Natural killer cell (primary cell): ENCODE data around the gene WNT7A. TPM values are rescaled to one million over a fixed set of nuclear protein-coding genes. Genes with fewer than 3 reads are reported as not detected.

Experiments used
- ATAC-seq, 3 donors: fragments of 150-1000 bp in 2 of 3; fragments of 200-7000 bp in 1 of 3; cut with Tn5 transposase; 1 replicate in 1 of 3; 2 replicates in 2 of 3; pipeline ENCODE4 v1.10.0; 2021; ENCODE audit warnings: mild to moderate bottlenecking in 2 of 3, moderate library complexity in 2 of 3
- DNase-seq, 2 donors: peaks; one replicate each; pipeline versions ENCODE4 v3.0.0 to v3.0.0-alpha.2; 2013 to 2021; ENCODE audit warnings: mixed read lengths in 1 of 2
- H3K27ac ChIP-seq: one replicate; pipeline ENCODE4 v1.5.1; 2013; ENCODE audit warnings: mild to moderate bottlenecking, low read length
- H3K27me3 ChIP-seq: one replicate; pipeline ENCODE4 v1.6.1; 2013; ENCODE audit warnings: low read length; ENCODE audit not compliant: control insufficient read depth, insufficient read depth
- H3K36me3 ChIP-seq: one replicate; pipeline ENCODE4 v1.6.1; 2013; ENCODE audit warnings: low read length; ENCODE audit not compliant: control insufficient read depth, insufficient read depth
- H3K4me1 ChIP-seq: one replicate; pipeline ENCODE4 v1.6.1; 2013; ENCODE audit warnings: low read length; ENCODE audit not compliant: control insufficient read depth, insufficient read depth
- H3K4me3 ChIP-seq: one replicate; pipeline ENCODE4 v1.5.1; 2013; ENCODE audit warnings: low read length
- H3K9me3 ChIP-seq: one replicate; pipeline ENCODE4 v1.6.1; 2013; ENCODE audit warnings: low read length; ENCODE audit not compliant: control insufficient read depth, insufficient read depth
- H3K27ac Mint-ChIP-seq, 2 donors: one replicate each; pipeline ENCODE4 v1.8.0; 2022; ENCODE audit warnings: mild to moderate bottlenecking in 2 of 2, mixed read lengths in 2 of 2, moderate library complexity in 1 of 2
- H3K27me3 Mint-ChIP-seq, 2 donors: one replicate each; pipeline ENCODE4 v1.8.0; 2022; ENCODE audit warnings: low read depth in 2 of 2, mixed read lengths in 2 of 2
- H3K36me3 Mint-ChIP-seq: one replicate; pipeline ENCODE4 v1.8.0; 2022; ENCODE audit warnings: mixed read lengths
- H3K4me1 Mint-ChIP-seq, 2 donors: one replicate each; pipeline ENCODE4 v1.8.0; 2022; ENCODE audit warnings: mixed read lengths in 2 of 2
- H3K4me3 Mint-ChIP-seq: one replicate; pipeline ENCODE4 v1.8.0; 2022; ENCODE audit warnings: mild to moderate bottlenecking, moderate library complexity, mixed read lengths
- H3K9me3 Mint-ChIP-seq, 2 donors: one replicate each; pipeline ENCODE4 v1.8.0; 2022; ENCODE audit warnings: mixed read lengths in 2 of 2
- CTCF ChIP-seq: fragments of 200-600 bp; IDR thresholded peaks from one replicate; pipeline ENCODE4 v1.8.0; 2022; ENCODE audit warnings: antibody characterized with exemption
- WGBS: methylation state at CpG from one replicate; pipeline ENCODE4 v1.1.7; 2013; ENCODE audit warnings: missing lambda C conversion rate; ENCODE audit not compliant: insufficient coverage; 5-methylcytosine and 5-hydroxymethylcytosine counted together
- intact Hi-C: fragments of 100-400 bp; cut with micrococcal nuclease; formaldehyde crosslinking; loops from one replicate; pipeline ENCODE4 v1.14.2; 2022
- total RNA-seq, 4 donors: library from RNA; stranded (reverse); fragments of 120-200 nt in 1 of 4; gene quantifications; one replicate each; pipeline versions ENCODE4 v1.2.3 to v1.2.4, GENCODE V29; 2013 to 2022

Gene WNT7A
- total RNA-seq, 3 donors from 2014 or later (not counting 1 experiment from before 2014, with no cell fraction given) = 0.18 to 0.45 TPM; not detected in 1

DNA sequence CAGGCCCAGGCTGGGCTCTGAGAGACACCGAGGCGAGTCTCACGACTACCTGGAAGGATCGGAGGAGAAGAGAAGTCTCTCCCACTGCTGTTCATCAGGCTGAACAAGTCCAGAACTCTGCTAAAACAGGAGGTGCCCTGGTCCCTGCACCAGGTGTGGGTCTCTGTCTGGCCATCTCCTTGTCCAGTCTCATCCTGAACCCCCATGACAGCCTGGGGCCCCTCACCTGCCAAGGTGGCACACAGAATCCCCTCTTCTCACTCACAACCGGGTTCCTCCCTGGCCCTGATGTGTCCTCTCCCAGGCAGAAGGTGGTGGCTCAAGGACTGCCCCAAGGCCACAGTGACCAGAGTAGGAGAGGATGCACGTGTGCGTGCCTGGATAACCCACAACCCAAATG lies 34.1 kb downstream of the WNT7A start:
- H3K27me3 Mint-ChIP-seq = peaks cover 0 to 3% of the 10 kb centered on the region in 2 donors
- no peaks in the 10 kb centered on the region for H3K9me3 Mint-ChIP-seq
- intact Hi-C loops = no loop called here
- 93% methylated on average over 7 of the region's 7 CpGs for WGBS
- Histone ChIP-seq H3K4me1 (no peaks in the 10 kb centered on the region), H3K27me3 (no peaks in the 10 kb centered on the region), H3K4me3 (no peak overlapping the region), H3K27ac (no peak overlapping the region), H3K9me3 (no peaks in the 10 kb centered on the region), H3K36me3 (no peaks in the 10 kb centered on the region)
- no peak overlapping the region for H3K27ac Mint-ChIP-seq
- TF ChIP-seq CTCF = no peak
- H3K4me1 Mint-ChIP-seq = no peaks in the 10 kb centered on the region
- no peaks in the 10 kb centered on the region for H3K36me3 Mint-ChIP-seq
- no peak for ATAC-seq
- no peak overlapping the region for H3K4me3 Mint-ChIP-seq
- DNase-seq = no peak

- no peaks in the 10 kb centered on the region for H3K4me1 Mint-ChIP-seq
- no peak for DNase-seq
- H3K27me3 ChIP-seq = no peaks in the 10 kb centered on the region
- no peaks in the 10 kb centered on the region for H3K9me3 Mint-ChIP-seq
- H3K4me3 ChIP-seq = no peak overlapping the region
- ATAC-seq = no peak
- H3K27ac Mint-ChIP-seq = no peak overlapping the region
- H3K4me1 ChIP-seq = no peaks in the 10 kb centered on the region
- TF ChIP-seq CTCF = no peak
- no peaks in the 10 kb centered on the region for H3K36me3 Mint-ChIP-seq
- peaks cover 0 to 3% of the 10 kb centered on the region in 2 donors for H3K27me3 Mint-ChIP-seq
- no peaks in the 10 kb centered on the region for H3K9me3 ChIP-seq
- H3K36me3 ChIP-seq = no peaks in the 10 kb centered on the region
- WGBS = 80% methylated on average over 10 of the region's 10 CpGs
- intact Hi-C loops = no loop called here
- no peak overlapping the region for H3K4me3 Mint-ChIP-seq
- H3K27ac ChIP-seq = no peak overlapping the region
Observed at GRCh38 chr3:13844911-13845310, 35.0 kb downstream of the WNT7A start.

GRCh38 chr3:13844286-13844685 lies 35.6 kb downstream of the WNT7A start:
- H3K36me3 Mint-ChIP-seq = no peaks in the 10 kb centered on the region
- intact Hi-C loops = no loop called here
- no peaks in the 10 kb centered on the region for H3K27me3 Mint-ChIP-seq
- no peaks in the 10 kb centered on the region for H3K4me1 Mint-ChIP-seq
- Histone ChIP-seq H3K27me3 (no peaks in the 10 kb centered on the region), H3K9me3 (no peaks in the 10 kb centered on the region), H3K27ac (no peak overlapping the region), H3K36me3 (no peaks in the 10 kb centered on the region), H3K4me1 (no peaks in the 10 kb centered on the region), H3K4me3 (no peak overlapping the region)
- H3K9me3 Mint-ChIP-seq = no peaks in the 10 kb centered on the region
- no peak overlapping the region for H3K27ac Mint-ChIP-seq
- no peak for TF ChIP-seq CTCF
- ATAC-seq (no peak), DNase-seq (no peak)
- WGBS = 87% methylated on average over 5 of the region's 5 CpGs
- H3K4me3 Mint-ChIP-seq = no peak overlapping the region

DNA sequence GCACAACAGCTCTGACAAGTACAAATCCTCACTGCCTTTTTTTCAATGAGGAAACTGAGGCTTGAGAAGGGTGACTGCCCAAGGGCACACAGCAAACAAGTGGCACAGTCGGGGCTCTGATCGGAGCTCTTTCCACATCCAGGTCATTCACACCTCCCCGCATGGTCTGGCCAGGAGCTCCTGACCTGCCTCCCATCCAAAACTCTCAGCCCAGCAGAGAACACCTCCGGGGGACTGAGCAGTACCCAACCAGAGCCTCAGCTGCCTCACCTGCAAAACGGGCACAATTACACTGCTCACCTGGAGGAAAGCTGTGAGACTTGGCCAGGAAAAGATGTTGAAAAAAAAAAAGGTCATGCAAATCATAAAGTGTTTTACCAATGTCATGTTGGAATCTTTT lies 36.5 kb downstream of the WNT7A start:
- ATAC-seq (no peak), DNase-seq (no peak)
- Mint-ChIP-seq H3K27ac (no peak overlapping the region), H3K36me3 (no peaks in the 10 kb centered on the region), H3K4me3 (no peak overlapping the region), H3K27me3 (no peaks in the 10 kb centered on the region), H3K4me1 (no peaks in the 10 kb centered on the region), H3K9me3 (no peaks in the 10 kb centered on the region)
- H3K4me3 ChIP-seq = no peak overlapping the region
- no peaks in the 10 kb centered on the region for H3K36me3 ChIP-seq
- no peaks in the 10 kb centered on the region for H3K4me1 ChIP-seq
- no peaks in the 10 kb centered on the region for H3K9me3 ChIP-seq
- TF ChIP-seq CTCF = no peak
- intact Hi-C loops = no loop called here
- H3K27ac ChIP-seq = no peak overlapping the region
- WGBS = 83% methylated on average over 5 of the region's 5 CpGs
- no peaks in the 10 kb centered on the region for H3K27me3 ChIP-seq
